Uterus (tissue), 2 donors: ENCODE measurements around the gene RHOBTB1.

Source experiments
- POLR2A ChIP-seq, 2 donors: fragments of 450-650 bp; IDR thresholded peaks; one replicate each; pipeline ENCODE4 v1.6.1; 2016; ENCODE audit warnings: antibody characterized with exemption in 2 of 2, mild to moderate bottlenecking in 1 of 2, moderate library complexity in 1 of 2
- TF ChIP-seq, protein P1 (sequence below), 4 experiments: fragments of 200-600 bp in 2 of 4; fragments of 450-650 bp in 2 of 4; sonication (generic) in 2 of 4; IDR thresholded peaks; one replicate each; pipeline ENCODE4 v1.5.1; 2016 to 2019; ENCODE audit warnings: antibody characterized with exemption in 4 of 4, mild to moderate bottlenecking in 2 of 4, moderate library complexity in 1 of 4

DNA sequence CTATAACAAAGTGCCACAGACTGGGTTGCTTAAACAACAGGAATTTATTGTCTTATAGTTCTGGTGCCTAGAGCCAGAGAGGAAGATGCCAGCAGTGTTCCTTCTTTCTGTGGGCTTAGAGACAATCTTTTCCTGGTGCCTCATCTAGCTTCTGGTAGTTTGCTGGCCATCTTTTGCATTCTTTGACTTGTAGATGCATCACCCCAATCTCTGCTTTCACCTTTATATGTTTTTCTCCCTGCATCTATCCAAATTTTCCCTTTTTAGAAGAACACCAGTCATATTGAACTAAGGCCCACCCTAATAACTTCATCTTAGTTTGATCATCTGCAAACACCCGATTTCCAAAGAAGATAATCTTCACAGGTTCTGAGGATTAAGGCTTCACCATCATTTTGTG is 98.9 kb downstream of the RHOBTB1 start:
- TF ChIP-seq, protein P1, sequence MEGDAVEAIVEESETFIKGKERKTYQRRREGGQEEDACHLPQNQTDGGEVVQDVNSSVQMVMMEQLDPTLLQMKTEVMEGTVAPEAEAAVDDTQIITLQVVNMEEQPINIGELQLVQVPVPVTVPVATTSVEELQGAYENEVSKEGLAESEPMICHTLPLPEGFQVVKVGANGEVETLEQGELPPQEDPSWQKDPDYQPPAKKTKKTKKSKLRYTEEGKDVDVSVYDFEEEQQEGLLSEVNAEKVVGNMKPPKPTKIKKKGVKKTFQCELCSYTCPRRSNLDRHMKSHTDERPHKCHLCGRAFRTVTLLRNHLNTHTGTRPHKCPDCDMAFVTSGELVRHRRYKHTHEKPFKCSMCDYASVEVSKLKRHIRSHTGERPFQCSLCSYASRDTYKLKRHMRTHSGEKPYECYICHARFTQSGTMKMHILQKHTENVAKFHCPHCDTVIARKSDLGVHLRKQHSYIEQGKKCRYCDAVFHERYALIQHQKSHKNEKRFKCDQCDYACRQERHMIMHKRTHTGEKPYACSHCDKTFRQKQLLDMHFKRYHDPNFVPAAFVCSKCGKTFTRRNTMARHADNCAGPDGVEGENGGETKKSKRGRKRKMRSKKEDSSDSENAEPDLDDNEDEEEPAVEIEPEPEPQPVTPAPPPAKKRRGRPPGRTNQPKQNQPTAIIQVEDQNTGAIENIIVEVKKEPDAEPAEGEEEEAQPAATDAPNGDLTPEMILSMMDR (IDR thresholded peaks at IDR 0.05), result no peak
- TF ChIP-seq POLR2A (IDR thresholded peaks at IDR 0.05), result no peak
